Epithelial cell of esophagus (primary cell): ENCODE data around the gene GATA5.
A peak's percentile ranks its signal among the peaks of the same experiment; 100 is the strongest.
"Not testable (repeated sequence)": the region's sequence is repeated elsewhere in the genome, so short reads cannot be mapped to it uniquely, and the experiment has no call there.

Source experiments
- DNase-seq: peaks from one replicate; pipeline ENCODE4 v3.0.0; 2010; ENCODE audit warnings: low read depth
- H3K4me3 ChIP-seq: 2 replicates; pipeline ENCODE4 v1.5.1; 2011; ENCODE audit warnings: mild to moderate bottlenecking, low read length, control low read depth
- TF ChIP-seq, protein P1 (sequence below): IDR thresholded peaks from 2 replicates; pipeline ENCODE4 v1.5.1; 2011; ENCODE audit warnings: low read depth, mild to moderate bottlenecking, low read length, control low read depth, inconsistent platforms; ENCODE audit not compliant: insufficient read depth; ENCODE audit errors: missing control alignments

GATA5 gene

DNA sequence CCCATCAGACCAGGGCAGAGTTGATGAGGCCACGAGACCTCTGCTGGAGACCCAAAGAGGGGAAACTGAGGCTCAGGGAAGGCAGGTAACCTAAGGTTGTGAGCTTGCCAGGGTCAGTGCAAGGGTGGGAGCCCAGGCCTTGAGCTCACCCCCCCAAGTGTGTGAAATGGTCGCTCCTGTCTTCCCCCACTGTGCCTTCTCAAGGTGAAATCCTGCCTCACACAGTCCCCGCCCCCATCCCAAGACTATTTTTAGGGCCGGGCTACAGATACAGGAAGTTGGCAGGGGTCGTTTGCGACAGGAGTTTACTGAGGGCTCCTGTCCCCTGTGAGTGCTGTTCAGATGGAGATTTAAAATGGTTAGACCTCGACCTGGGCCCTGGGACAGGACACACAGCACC lies 18.7 kb upstream of the GATA5 start:
- H3K4me3 ChIP-seq = no peak overlapping the region
- no peak for DNase-seq
- TF ChIP-seq, protein P1, sequence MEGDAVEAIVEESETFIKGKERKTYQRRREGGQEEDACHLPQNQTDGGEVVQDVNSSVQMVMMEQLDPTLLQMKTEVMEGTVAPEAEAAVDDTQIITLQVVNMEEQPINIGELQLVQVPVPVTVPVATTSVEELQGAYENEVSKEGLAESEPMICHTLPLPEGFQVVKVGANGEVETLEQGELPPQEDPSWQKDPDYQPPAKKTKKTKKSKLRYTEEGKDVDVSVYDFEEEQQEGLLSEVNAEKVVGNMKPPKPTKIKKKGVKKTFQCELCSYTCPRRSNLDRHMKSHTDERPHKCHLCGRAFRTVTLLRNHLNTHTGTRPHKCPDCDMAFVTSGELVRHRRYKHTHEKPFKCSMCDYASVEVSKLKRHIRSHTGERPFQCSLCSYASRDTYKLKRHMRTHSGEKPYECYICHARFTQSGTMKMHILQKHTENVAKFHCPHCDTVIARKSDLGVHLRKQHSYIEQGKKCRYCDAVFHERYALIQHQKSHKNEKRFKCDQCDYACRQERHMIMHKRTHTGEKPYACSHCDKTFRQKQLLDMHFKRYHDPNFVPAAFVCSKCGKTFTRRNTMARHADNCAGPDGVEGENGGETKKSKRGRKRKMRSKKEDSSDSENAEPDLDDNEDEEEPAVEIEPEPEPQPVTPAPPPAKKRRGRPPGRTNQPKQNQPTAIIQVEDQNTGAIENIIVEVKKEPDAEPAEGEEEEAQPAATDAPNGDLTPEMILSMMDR = no peak

GRCh38 chr20:62493886-62494285 lies 18.1 kb upstream of the GATA5 start:
- no peak overlapping the region for H3K4me3 ChIP-seq
- TF ChIP-seq, protein P1 = no peak
- DNase-seq = no peak

GRCh38 chr20:62493253-62493885 lies 17.6 kb upstream of the GATA5 start:
- TF ChIP-seq, protein P1 = no peak
- H3K4me3 ChIP-seq = no peak overlapping the region
- no peak for DNase-seq

DNA sequence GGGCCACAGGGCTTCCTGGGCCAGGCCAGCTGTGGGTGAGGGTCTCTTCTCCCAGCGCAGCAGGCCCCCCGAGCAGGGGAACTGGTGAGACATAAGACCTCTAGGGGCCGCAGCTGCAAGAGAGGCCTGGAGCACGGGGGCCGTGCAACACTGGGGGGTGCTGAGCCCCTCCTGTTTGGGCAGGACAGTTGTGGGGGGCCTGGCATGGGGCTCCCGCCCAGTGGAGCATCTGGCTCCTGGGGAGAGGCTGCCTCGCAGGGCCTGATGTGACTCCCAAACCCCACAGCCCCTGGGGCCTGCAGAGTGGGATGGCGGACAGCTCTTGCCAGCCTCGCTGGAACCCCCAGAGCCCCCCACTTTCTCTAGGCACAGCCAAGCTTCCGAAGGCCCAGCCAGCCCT lies 16.9 kb upstream of the GATA5 start:
- no peak for DNase-seq
- TF ChIP-seq, protein P1 = no peak

GRCh38 chr20:62490783-62491182 lies 15.0 kb upstream of the GATA5 start:
- not testable (repeated sequence) for DNase-seq, H3K4me3 ChIP-seq

More for the DNA sequence above, 16.9 kb upstream of the GATA5 start:
- H3K4me3 ChIP-seq = no peak overlapping the region

- TF ChIP-seq, protein P1 = no peak
- no peak for DNase-seq
- no peak overlapping the region for H3K4me3 ChIP-seq
These were observed 14.1 kb upstream of the GATA5 start for GRCh38 chr20:62489932-62490263.

DNA sequence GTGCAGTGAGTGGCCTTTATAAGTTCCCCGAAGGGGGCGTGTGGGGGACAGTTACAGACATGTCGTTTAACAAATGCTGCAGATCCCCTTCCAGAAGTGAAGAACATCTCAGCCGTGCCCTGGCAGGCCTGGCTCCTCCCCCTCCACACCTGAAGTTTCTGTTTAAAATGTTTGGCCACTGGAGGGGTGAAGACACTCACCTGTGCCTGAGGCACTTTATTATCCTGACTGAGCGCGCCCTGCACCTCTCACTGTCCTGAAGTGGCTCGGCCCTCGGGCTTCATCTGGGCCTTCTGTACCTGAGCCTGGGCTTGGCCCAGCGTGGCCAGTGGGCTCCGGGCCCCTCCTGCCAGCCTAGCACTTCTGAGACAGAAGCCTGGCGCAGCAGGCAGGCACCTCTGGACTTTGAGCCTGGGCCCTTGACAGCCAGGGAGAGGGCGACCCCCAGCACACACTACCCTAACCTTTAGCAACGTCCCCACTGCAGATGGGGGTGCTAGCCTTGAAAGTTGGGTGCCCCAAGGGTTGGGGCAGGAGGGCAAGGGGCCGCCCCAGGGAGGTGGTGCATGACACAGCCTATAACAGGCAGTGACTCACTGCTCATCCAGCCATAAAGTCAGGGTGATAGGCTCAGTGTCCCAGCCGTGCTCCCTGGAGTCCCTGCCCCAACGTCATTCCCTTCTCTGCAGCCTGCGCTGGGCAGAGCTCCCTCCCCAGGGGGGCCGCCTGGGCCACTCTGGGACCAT lies 13.6 kb upstream of the GATA5 start:
- DNase-seq = peak; percentile 77
- no peak overlapping the region for H3K4me3 ChIP-seq
- TF ChIP-seq, protein P1 = no peak
